ENCODE results near the gene TUT4. TPM values are rescaled to one million over a fixed set of nuclear protein-coding genes. Genes with fewer than 3 reads are reported as not detected.

Gene TUT4
- total RNA-seq, 1 donor from 2014 or later: 80.4 TPM

GRCh38 chr1:52533713-52534112 is 19.2 kb downstream of the TUT4 start:
- DNase-seq: no peak

GRCh38 chr1:52532731-52533327 is 20.1 kb downstream of the TUT4 start:
- DNase-seq: no peak

GRCh38 chr1:52532247-52532646 is 20.6 kb downstream of the TUT4 start:
- DNase-seq: no peak

GRCh38 chr1:52531249-52531872 is 21.5 kb downstream of the TUT4 start:
- no peak for DNase-seq

- DNase-seq: no peak
These were observed 22.2 kb downstream of the TUT4 start for GRCh38 chr1:52530563-52531144.

GRCh38 chr1:52523376-52523775 is 29.5 kb downstream of the TUT4 start:
- DNase-seq: no peak

GRCh38 chr1:52520148-52520547 is 32.7 kb downstream of the TUT4 start:
- DNase-seq: no peak

- DNase-seq: no peak
These were observed 33.9 kb downstream of the TUT4 start for GRCh38 chr1:52518962-52519361.

- no peak for DNase-seq
These were observed 40.9 kb downstream of the TUT4 start for GRCh38 chr1:52511851-52512615.

- DNase-seq: no peak
These were observed 41.5 kb downstream of the TUT4 start for GRCh38 chr1:52511439-52511838.

GRCh38 chr1:52506920-52507546 is 45.9 kb downstream of the TUT4 start:
- no peak for DNase-seq

GRCh38 chr1:52506349-52506748 is 46.5 kb downstream of the TUT4 start:
- DNase-seq: no peak

GRCh38 chr1:52504720-52505119 is 48.2 kb downstream of the TUT4 start:
- DNase-seq: no peak

- no peak for DNase-seq
These were observed 49.2 kb downstream of the TUT4 start for GRCh38 chr1:52503706-52504105.

GRCh38 chr1:52502789-52503188 is 50.1 kb downstream of the TUT4 start:
- no peak for DNase-seq

- DNase-seq: no peak
These were observed 65.3 kb downstream of the TUT4 start for GRCh38 chr1:52487632-52488031.

GRCh38 chr1:52482326-52483004 is 70.4 kb downstream of the TUT4 start:
- DNase-seq: no peak

- DNase-seq: no peak
These were observed 73.8 kb downstream of the TUT4 start for GRCh38 chr1:52479076-52479475.

- DNase-seq: no peak
These were observed 75.0 kb downstream of the TUT4 start for GRCh38 chr1:52477876-52478275.

- DNase-seq: no peak
These were observed 75.9 kb downstream of the TUT4 start for GRCh38 chr1:52476943-52477342.

GRCh38 chr1:52474807-52475206 is 78.1 kb downstream of the TUT4 start:
- no peak for DNase-seq

GRCh38 chr1:52473039-52473438 is 79.9 kb downstream of the TUT4 start:
- no peak for DNase-seq

Measured in skin of body (tissue), 2 donors.